ENCODE data around the gene MADCAM1.

MADCAM1 gene

DNA sequence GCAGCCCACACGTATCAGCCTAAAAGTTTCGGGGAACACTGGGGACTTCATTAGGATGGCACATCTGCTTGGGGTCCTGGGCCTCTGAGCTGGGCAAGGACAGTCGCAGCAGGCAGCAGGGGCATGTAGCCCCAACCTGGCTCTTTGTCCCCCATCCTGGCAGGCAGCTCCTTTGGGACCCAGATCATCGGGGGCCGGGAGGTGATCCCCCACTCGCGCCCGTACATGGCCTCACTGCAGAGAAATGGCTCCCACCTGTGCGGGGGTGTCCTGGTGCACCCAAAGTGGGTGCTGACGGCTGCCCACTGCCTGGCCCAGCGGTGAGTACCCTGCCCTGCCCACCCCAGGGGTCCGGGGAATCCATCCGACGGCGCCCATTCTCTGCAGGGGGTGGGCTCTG lies 50.8 kb downstream of the MADCAM1 start:
- DNase-seq (ENCODE audit: low read depth): no peak
- no peak overlapping the region for H3K4me3 ChIP-seq (ENCODE audit: control insufficient read depth, low read depth, low read length)
- TF ChIP-seq, protein P1, sequence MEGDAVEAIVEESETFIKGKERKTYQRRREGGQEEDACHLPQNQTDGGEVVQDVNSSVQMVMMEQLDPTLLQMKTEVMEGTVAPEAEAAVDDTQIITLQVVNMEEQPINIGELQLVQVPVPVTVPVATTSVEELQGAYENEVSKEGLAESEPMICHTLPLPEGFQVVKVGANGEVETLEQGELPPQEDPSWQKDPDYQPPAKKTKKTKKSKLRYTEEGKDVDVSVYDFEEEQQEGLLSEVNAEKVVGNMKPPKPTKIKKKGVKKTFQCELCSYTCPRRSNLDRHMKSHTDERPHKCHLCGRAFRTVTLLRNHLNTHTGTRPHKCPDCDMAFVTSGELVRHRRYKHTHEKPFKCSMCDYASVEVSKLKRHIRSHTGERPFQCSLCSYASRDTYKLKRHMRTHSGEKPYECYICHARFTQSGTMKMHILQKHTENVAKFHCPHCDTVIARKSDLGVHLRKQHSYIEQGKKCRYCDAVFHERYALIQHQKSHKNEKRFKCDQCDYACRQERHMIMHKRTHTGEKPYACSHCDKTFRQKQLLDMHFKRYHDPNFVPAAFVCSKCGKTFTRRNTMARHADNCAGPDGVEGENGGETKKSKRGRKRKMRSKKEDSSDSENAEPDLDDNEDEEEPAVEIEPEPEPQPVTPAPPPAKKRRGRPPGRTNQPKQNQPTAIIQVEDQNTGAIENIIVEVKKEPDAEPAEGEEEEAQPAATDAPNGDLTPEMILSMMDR (conservative IDR thresholded peaks at IDR 0.05; ENCODE audit: control insufficient read depth, insufficient read depth, low read depth, low read length): no peak

DNA sequence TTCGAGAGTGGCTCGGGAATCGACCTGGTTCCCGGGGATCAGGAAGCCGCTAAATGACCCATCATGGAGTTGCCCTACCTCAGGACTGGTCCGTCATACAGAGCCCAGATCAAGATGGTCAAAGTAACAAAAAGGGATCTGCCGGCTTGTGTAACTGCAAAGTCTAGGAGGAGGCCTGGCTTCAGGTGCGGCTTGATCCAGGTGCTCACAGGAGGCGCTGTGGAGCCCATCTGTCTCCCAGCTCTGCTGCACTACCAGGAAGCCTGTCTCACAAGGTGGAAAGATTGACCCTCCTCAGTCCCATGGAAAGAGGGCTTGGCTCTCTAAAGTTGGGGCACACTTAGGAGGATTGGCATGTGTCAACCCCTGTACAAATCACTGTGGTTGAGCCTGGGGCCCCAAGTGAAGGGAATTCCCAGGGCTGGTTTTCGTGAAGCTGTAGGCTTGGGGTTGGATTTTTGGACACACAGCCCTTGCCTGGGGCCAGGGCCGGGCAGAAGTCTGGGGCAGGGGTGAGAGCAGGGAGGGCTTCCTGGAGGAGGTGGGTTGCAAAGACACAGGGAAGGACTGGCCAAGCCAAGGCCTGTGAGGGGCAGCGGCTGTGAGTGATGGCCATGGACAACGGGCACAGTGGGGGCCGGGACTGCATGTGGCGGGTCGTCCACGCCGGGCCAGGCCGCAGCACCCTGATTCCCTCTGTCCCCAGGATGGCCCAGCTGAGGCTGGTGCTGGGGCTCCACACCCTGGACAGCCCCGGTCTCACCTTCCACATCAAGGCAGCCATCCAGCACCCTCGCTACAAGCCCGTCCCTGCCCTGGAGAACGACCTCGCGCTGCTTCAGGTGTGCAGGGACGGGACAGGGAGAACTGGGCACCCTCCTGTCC lies 51.8 kb downstream of the MADCAM1 start:
- DNase-seq (ENCODE audit: low read depth): no peak
- TF ChIP-seq, protein P1 (conservative IDR thresholded peaks at IDR 0.05; ENCODE audit: control insufficient read depth, insufficient read depth, low read depth, low read length): no peak
- no peak overlapping the region for H3K4me3 ChIP-seq (ENCODE audit: control insufficient read depth, low read depth, low read length)

DNA sequence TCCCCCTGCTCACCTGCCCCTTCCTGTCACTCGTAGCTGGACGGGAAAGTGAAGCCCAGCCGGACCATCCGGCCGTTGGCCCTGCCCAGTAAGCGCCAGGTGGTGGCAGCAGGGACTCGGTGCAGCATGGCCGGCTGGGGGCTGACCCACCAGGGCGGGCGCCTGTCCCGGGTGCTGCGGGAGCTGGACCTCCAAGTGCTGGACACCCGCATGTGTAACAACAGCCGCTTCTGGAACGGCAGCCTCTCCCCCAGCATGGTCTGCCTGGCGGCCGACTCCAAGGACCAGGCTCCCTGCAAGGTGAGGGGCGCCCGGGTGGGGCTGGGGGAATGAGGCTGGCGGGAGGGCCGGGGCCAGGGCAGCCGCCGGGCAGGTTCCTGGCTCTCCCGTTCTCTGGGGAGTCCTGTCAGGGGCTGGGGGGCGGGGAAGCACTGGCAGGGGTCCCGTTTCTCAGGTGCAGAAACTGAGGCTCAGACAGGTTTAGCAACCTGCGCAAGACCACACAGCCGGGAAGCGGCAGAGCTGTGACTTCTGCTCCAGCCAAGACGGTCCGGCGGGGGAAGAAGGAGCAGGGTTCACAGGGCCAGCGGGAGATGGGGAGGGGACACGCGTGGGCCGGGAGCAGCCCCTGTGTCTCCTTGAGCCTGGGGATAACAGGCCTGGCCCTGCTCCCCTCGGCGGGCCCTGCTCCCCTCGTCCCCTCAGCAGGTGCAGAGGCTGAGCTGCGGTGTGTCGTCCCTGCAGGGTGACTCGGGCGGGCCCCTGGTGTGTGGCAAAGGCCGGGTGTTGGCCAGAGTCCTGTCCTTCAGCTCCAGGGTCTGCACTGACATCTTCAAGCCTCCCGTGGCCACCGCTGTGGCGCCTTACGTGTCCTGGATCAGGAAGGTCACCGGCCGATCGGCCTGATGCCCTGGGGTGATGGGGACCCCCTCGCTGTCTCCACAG lies 52.9 kb downstream of the MADCAM1 start:
- TF ChIP-seq, protein P1 (conservative IDR thresholded peaks at IDR 0.05; ENCODE audit: control insufficient read depth, insufficient read depth, low read depth, low read length): no peak
- no peak overlapping the region for H3K4me3 ChIP-seq (ENCODE audit: control insufficient read depth, low read depth, low read length)
- no peak for DNase-seq (ENCODE audit: low read depth)

DNA sequence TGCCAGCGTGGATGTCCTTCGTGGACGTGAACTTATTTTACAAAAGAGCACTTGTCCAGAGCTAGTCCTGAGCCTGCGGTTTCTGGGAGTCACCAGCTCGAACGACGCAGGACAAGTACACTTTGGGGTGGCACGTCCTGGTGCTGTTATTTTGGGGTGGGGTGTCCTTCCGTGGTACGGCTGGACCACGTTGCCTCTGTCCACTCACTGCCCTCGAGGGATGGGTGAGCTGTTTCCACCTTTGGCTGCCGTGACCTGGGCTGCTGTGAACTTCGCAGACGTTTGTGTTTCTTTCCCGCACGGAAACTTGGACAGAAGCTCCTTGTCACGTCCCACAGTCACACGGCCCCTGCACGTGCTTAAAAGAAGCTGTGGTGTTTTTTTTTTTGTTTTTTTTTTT lies 58.5 kb downstream of the MADCAM1 start:
- no peak overlapping the region for H3K4me3 ChIP-seq (ENCODE audit: control insufficient read depth, low read depth, low read length)
- TF ChIP-seq, protein P1 (conservative IDR thresholded peaks at IDR 0.05; ENCODE audit: control insufficient read depth, insufficient read depth, low read depth, low read length): no peak
- no peak for DNase-seq (ENCODE audit: low read depth)
